C4-2B (cell line): Measurements from ENCODE around the gene TNS3.

Experiments used
- CTCF ChIP-seq: fragments of 450-650 bp; conservative IDR thresholded peaks from 2 replicates; pipeline ENCODE4 v1.5.1; 2017; ENCODE audit warnings: mild to moderate bottlenecking
- ZFX ChIP-seq: fragments of 450-650 bp; IDR thresholded peaks from 2 replicates; pipeline ENCODE4 v1.6.1; 2017

- TF ChIP-seq CTCF (no peak), ZFX (no peak)
These were observed 220.7 kb downstream of the TNS3 start for GRCh38 chr7:47361236-47361635.
